GM12891 (cell line): ENCODE results near the gene KRT76.

Source experiments
- POLR2A ChIP-seq: IDR thresholded peaks from 2 replicates; pipeline ENCODE4 v1.6.1; 2011; ENCODE audit warnings: low read depth, low read length, control low read depth
- POU2F2 ChIP-seq: IDR thresholded peaks from 2 replicates; pipeline ENCODE4 v1.6.1; 2011; ENCODE audit warnings: low read depth, mild to moderate bottlenecking, control low read depth, low read length, moderate library complexity
- TAF1 ChIP-seq: IDR thresholded peaks from 2 replicates; pipeline ENCODE4 v1.6.1; 2011; ENCODE audit warnings: low read depth, low read length, control low read depth

- TF ChIP-seq POU2F2: no peak
- no peak for TF ChIP-seq POLR2A
- TF ChIP-seq TAF1: no peak
Measured at GRCh38 chr12:52730793-52731192, 46.4 kb downstream of the KRT76 start.
